Measurements from ENCODE around the gene PLXNA4.

Gene PLXNA4

DNA sequence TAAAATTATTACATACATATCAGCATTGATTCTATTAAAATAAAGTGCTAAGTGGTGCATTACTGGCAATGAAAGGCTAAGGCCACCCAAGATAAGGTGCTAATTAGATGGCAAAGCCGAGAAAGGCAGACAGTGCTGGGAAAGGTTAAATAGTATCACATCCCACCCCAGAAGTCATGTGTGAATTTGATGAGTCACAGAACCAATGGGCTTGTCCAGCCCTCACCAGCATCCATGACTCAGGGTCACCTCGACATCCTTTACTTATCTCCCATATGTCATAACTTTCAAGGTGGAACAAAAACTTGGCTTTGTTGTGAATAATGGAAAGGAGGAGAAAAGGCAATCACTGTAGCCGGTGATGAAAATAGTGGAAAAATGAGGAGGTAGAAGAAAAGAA is 459.1 kb downstream of the PLXNA4 start:
- in situ Hi-C loops (cut with MboI; ENCODE audit: low sequenced_read_pairs) = no loop called here
- no peak for DNase-seq (ENCODE audit: low spot score in 2 of 2)

DNA sequence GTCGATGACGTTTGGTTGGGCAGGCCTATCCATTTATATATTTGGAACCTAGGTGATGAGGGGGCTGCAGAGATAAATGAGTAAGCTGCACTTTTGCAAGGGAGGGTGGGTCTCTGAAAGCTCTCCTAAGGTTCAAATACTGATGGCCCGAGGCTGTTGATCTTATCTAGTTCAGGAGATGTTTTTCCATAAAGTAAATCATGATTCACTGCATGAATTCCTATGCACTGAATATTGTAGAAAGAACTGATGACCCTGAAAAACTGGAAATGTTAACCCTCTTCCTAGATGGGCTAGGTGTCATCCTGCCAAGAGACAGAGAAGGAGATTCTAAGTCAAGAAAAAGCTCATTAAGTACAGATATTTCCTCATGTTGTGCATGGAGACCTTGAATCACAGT is 459.9 kb downstream of the PLXNA4 start:
- Histone ChIP-seq H3K27me3 (ENCODE audit: low read depth) (peaks cover 3% of the 10 kb centered on the region; the same call in 1 of the 2 replicates), H3K9me3 (no peaks in the 10 kb centered on the region), H3K36me3 (replicated peaks) (no peaks in the 10 kb centered on the region), H3K4me1 (no peaks in the 10 kb centered on the region), H3K4me3 (no peak overlapping the region)
- in situ Hi-C loops (cut with MboI; ENCODE audit: low sequenced_read_pairs) = no loop called here
- no peak for DNase-seq (ENCODE audit: low spot score in 2 of 2)

More for the DNA sequence above, 459.1 kb downstream of the PLXNA4 start:
- Histone ChIP-seq H3K27me3 (ENCODE audit: low read depth) (peaks cover 3% of the 10 kb centered on the region; the same call in 1 of the 2 replicates), H3K4me1 (no peaks in the 10 kb centered on the region), H3K4me3 (no peak overlapping the region), H3K9me3 (no peaks in the 10 kb centered on the region), H3K36me3 (replicated peaks) (no peaks in the 10 kb centered on the region)

- H3K27me3 ChIP-seq (ENCODE audit: low read depth) = peaks cover 3% of the 10 kb centered on the region; the same call in 1 of the 2 replicates
- H3K9me3 ChIP-seq = no peaks in the 10 kb centered on the region
- in situ Hi-C loops (cut with MboI; ENCODE audit: low sequenced_read_pairs) = no loop called here
- H3K4me3 ChIP-seq = no peak overlapping the region
- no peaks in the 10 kb centered on the region for H3K4me1 ChIP-seq
- H3K36me3 ChIP-seq (replicated peaks) = no peaks in the 10 kb centered on the region
- DNase-seq (ENCODE audit: low spot score in 2 of 2) = no peak
Observed at GRCh38 chr7:132115758-132116157, 460.5 kb downstream of the PLXNA4 start.

- no peak for DNase-seq (ENCODE audit: low spot score in 2 of 2)
- no peaks in the 10 kb centered on the region for H3K4me1 ChIP-seq
- H3K36me3 ChIP-seq (replicated peaks) = no peaks in the 10 kb centered on the region
- in situ Hi-C loops (cut with MboI; ENCODE audit: low sequenced_read_pairs) = no loop called here
- no peaks in the 10 kb centered on the region for H3K9me3 ChIP-seq
- no peak overlapping the region for H3K4me3 ChIP-seq
- peaks cover 3% of the 10 kb centered on the region; the same call in 1 of the 2 replicates for H3K27me3 ChIP-seq (ENCODE audit: low read depth)
Observed at GRCh38 chr7:132115028-132115427, 461.2 kb downstream of the PLXNA4 start.

DNA sequence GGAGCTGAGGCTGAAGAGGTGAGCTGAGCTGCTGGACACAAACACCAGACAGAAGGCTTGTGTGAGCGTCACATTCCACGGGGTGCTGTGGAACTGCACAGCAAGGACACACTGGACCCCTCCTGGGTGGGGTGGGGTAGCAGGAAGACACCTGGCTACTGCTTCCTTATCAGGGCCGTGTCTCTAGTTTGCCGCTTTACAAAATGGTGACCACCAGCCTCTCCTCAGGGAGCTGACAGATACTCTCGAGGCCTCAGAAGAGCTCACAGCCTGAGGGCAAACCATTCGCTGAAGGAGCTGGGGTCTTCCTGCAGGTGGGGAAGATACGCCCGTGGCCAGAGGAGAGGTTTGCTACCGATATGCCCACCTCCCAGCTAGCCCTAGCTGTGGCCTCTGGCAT is 461.9 kb downstream of the PLXNA4 start:
- Histone ChIP-seq H3K36me3 (replicated peaks) (no peaks in the 10 kb centered on the region), H3K9me3 (no peaks in the 10 kb centered on the region), H3K4me3 (no peak overlapping the region), H3K4me1 (no peaks in the 10 kb centered on the region), H3K27me3 (ENCODE audit: low read depth) (peaks cover 3% of the 10 kb centered on the region; the same call in 1 of the 2 replicates)
- in situ Hi-C loops (cut with MboI; ENCODE audit: low sequenced_read_pairs) = no loop called here
- no peak for DNase-seq (ENCODE audit: low spot score in 2 of 2)

GRCh38 chr7:132113536-132114371 is 462.5 kb downstream of the PLXNA4 start:
- DNase-seq (ENCODE audit: low spot score in 2 of 2) = no peak
- H3K4me1 ChIP-seq = no peaks in the 10 kb centered on the region
- H3K9me3 ChIP-seq = no peaks in the 10 kb centered on the region
- in situ Hi-C loops (cut with MboI; ENCODE audit: low sequenced_read_pairs) = no loop called here
- no peak overlapping the region for H3K4me3 ChIP-seq
- H3K27me3 ChIP-seq (ENCODE audit: low read depth) = peaks cover 3% of the 10 kb centered on the region; the same call in 1 of the 2 replicates
- H3K36me3 ChIP-seq (replicated peaks) = no peaks in the 10 kb centered on the region

GRCh38 chr7:132112657-132113056 is 463.6 kb downstream of the PLXNA4 start:
- in situ Hi-C loops (cut with MboI; ENCODE audit: low sequenced_read_pairs) = no loop called here
- DNase-seq (ENCODE audit: low spot score in 2 of 2) = no peak
- Histone ChIP-seq H3K9me3 (no peaks in the 10 kb centered on the region), H3K27me3 (ENCODE audit: low read depth) (peaks cover 3% of the 10 kb centered on the region; the same call in 1 of the 2 replicates), H3K4me3 (no peak overlapping the region), H3K36me3 (replicated peaks) (no peaks in the 10 kb centered on the region), H3K4me1 (no peaks in the 10 kb centered on the region)

DNA sequence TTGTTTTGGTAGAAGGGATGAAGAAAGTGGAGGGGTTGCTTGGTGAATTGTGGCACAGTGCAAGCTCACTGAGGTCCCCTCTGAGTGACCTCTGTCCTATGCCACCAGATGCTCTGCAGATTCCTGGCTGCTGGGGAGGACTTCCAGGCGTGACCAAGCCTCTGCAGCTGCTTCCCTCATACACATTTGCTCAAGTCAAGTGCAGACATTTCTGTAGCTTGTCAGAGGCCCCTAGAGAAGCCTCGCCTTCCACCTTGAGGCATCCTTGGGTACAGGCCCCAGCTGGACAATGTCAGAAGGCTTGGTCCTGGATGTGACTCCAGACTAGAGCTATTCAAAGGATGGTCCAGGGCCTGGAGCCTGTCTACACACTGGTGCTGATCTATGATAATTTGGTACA is 464.2 kb downstream of the PLXNA4 start:
- no peaks in the 10 kb centered on the region for H3K4me1 ChIP-seq
- H3K27me3 ChIP-seq (ENCODE audit: low read depth) = peaks cover 3% of the 10 kb centered on the region; the same call in 1 of the 2 replicates
- no peaks in the 10 kb centered on the region for H3K36me3 ChIP-seq (replicated peaks)
- in situ Hi-C loops (cut with MboI; ENCODE audit: low sequenced_read_pairs) = no loop called here
- H3K4me3 ChIP-seq = no peak overlapping the region
- DNase-seq (ENCODE audit: low spot score in 2 of 2) = no peak
- no peaks in the 10 kb centered on the region for H3K9me3 ChIP-seq

DNA sequence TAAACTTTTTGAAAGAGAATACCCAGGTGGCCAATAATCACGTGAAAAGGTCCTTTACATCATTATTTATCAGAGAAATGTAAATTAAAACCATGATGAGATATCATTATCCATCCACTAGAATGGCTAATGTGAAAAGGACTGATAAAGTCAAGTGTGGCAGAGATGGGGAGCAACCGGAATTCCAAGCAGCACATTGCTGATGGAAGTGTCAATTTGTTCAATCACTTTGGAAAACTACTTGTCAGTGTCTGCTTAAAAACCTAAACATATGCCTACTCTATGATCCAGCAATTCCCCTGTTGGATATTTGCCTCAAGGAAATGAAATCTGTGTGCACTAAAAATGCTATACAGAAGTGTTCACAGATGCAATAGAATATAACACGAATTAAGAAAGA is 465.6 kb downstream of the PLXNA4 start:
- Histone ChIP-seq H3K9me3 (no peaks in the 10 kb centered on the region), H3K27me3 (ENCODE audit: low read depth) (no peaks in the 10 kb centered on the region), H3K4me3 (no peak overlapping the region), H3K36me3 (replicated peaks) (no peaks in the 10 kb centered on the region), H3K4me1 (no peaks in the 10 kb centered on the region)
- in situ Hi-C loops (cut with MboI; ENCODE audit: low sequenced_read_pairs) = no loop called here
- no peak for DNase-seq (ENCODE audit: low spot score in 2 of 2)

GRCh38 chr7:132109769-132110168 is 466.5 kb downstream of the PLXNA4 start:
- H3K27me3 ChIP-seq (ENCODE audit: low read depth) = no peaks in the 10 kb centered on the region
- no peaks in the 10 kb centered on the region for H3K36me3 ChIP-seq (replicated peaks)
- H3K4me1 ChIP-seq = no peaks in the 10 kb centered on the region
- no peak overlapping the region for H3K4me3 ChIP-seq
- H3K9me3 ChIP-seq = no peaks in the 10 kb centered on the region
- DNase-seq (ENCODE audit: low spot score in 2 of 2) = no peak
- in situ Hi-C loops (cut with MboI; ENCODE audit: low sequenced_read_pairs) = no loop called here

DNA sequence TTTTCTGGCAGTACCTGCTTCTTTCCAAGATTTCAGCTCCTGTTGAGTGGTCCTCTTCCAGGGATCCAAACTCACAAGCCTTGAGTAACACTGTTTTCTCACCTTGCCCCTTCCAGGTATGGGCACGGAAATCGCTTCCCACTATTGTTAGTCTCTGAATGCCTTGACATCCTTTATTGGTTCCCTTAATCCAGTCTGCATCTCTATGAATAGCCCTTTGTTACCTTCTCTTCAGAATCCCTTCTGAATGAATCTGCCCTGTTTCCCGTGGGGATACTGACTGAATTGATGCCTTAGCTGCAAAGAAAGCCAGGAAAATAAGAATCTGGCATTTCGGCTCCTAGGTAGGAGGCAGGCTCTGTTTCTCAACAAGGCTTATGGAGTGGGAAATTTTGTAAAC is 467.7 kb downstream of the PLXNA4 start:
- no peak for DNase-seq (ENCODE audit: low spot score in 2 of 2)
- in situ Hi-C loops (cut with MboI; ENCODE audit: low sequenced_read_pairs) = no loop called here

DNA sequence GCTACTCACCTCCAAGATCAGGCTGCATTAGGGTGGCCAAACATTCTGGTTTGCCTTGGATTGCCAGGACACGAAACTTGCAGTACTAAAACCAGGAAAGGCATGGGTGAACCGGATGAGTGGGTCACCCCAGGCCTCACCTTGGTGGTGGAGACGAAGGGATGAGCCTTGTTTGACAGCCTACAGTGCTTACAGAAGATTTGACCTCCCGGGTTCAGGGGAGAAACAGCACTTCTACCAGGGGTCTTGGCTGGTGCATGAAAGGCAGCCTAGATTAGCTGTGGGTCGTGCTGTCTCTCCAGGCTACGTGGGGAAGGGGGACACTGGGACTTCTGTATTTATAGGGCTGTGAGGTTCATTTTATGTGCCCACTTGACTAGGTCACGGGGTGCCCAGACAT is 469.8 kb downstream of the PLXNA4 start:
- no peaks in the 10 kb centered on the region for H3K27me3 ChIP-seq (ENCODE audit: low read depth)
- no peaks in the 10 kb centered on the region for H3K4me1 ChIP-seq
- no peak overlapping the region for H3K4me3 ChIP-seq
- in situ Hi-C loops (cut with MboI; ENCODE audit: low sequenced_read_pairs) = no loop called here
- no peaks in the 10 kb centered on the region for H3K9me3 ChIP-seq
- no peak for DNase-seq (ENCODE audit: low spot score in 2 of 2)
- no peaks in the 10 kb centered on the region for H3K36me3 ChIP-seq (replicated peaks)

More for the DNA sequence above, 467.7 kb downstream of the PLXNA4 start:
- no peaks in the 10 kb centered on the region for H3K4me1 ChIP-seq
- no peaks in the 10 kb centered on the region for H3K36me3 ChIP-seq (replicated peaks)
- H3K4me3 ChIP-seq = no peak overlapping the region
- no peaks in the 10 kb centered on the region for H3K9me3 ChIP-seq
- H3K27me3 ChIP-seq (ENCODE audit: low read depth) = no peaks in the 10 kb centered on the region

GRCh38 chr7:132105096-132105495 is 471.2 kb downstream of the PLXNA4 start:
- DNase-seq (ENCODE audit: low spot score in 2 of 2) = no peak
- in situ Hi-C loops (cut with MboI; ENCODE audit: low sequenced_read_pairs) = no loop called here
- H3K4me3 ChIP-seq = no peak overlapping the region

DNA sequence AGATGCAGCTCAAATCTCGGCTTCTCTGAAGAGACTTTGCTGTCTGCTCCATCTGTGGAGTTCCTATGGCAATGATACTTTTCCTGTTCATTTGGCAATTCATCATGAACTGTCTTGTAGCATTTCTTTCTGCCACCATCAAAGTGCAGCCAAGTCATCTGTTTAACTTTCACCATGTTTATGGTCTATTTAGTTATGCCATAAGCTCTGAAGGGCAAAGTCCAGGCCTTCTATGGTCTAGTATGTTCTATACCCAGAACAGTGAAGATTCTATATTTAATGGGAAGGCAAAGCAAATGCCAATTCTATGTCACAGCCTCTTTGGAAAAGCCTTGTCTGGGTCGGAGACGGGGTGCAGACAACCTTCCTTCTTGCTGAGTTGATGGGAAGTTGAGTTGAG is 472.6 kb downstream of the PLXNA4 start:
- no peaks in the 10 kb centered on the region for H3K36me3 ChIP-seq (replicated peaks)
- in situ Hi-C loops (cut with MboI; ENCODE audit: low sequenced_read_pairs) = no loop called here
- H3K4me3 ChIP-seq = no peak overlapping the region
- H3K4me1 ChIP-seq = no peaks in the 10 kb centered on the region
- no peaks in the 10 kb centered on the region for H3K9me3 ChIP-seq
- no peak for DNase-seq (ENCODE audit: low spot score in 2 of 2)
- no peaks in the 10 kb centered on the region for H3K27me3 ChIP-seq (ENCODE audit: low read depth)

More at GRCh38 chr7:132105096-132105495, 471.2 kb downstream of the PLXNA4 start:
- no peaks in the 10 kb centered on the region for H3K9me3 ChIP-seq
- H3K27me3 ChIP-seq (ENCODE audit: low read depth) = no peaks in the 10 kb centered on the region
- H3K4me1 ChIP-seq = no peaks in the 10 kb centered on the region
- H3K36me3 ChIP-seq (replicated peaks) = no peaks in the 10 kb centered on the region
